ENCODE data around the gene BARHL1. TPM values are rescaled to one million over a fixed set of nuclear protein-coding genes. Genes with fewer than 3 reads are reported as not detected.

Gene BARHL1
- total and polyA plus RNA-seq, 2 experiments from 2014 or later: not detected

DNA sequence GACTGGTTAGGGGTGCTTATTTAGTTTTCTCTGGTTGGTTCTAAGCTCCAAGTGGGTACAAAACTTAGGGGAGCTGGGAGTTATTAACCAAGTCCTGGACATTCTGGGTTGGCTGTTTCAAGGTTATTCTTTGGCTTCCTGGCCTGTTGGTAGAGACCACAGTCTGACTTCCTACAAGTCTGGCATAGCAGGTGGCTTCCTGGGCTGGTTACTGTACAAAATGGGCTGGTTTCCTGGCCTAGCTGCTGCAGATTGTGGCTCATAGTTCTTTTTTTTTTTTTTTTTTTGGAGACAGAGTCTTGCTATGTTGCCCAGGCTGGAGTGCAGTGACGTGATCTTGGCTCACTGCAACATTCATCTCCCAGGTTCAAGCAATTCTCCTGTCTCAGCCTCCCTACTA lies 46.3 kb upstream of the BARHL1 start:
- peaks cover 10% of the 10 kb centered on the region for H3K27me3 Mint-ChIP-seq (ENCODE audit: insufficient read depth, low read depth, poor library complexity)
- Histone ChIP-seq H3K27ac (ENCODE audit: low read depth) (no peak overlapping the region), H4K20me1 (replicated peaks; ENCODE audit: insufficient read depth) (no peaks in the 10 kb centered on the region), H2AFZ (no peak overlapping the region), H3K4me2 (no peak overlapping the region), H3K4me1 (ENCODE audit: insufficient read depth) (peaks cover 20% of the 10 kb centered on the region; the same call in 1 of the 2 replicates), H3K36me3 (ENCODE audit: insufficient read depth) (no peaks in the 10 kb centered on the region), H3F3A (replicated peaks; ENCODE audit: low read depth) (no peaks in the 10 kb centered on the region), H3K27me3 (ENCODE audit: insufficient read depth) (no peaks in the 10 kb centered on the region), H3K79me2 (replicated peaks; ENCODE audit: insufficient read depth) (no peaks in the 10 kb centered on the region), H3K4me3 (no peak overlapping the region), H3K9me2 (ENCODE audit: insufficient read depth) (0 out of 2 replicates have a peak, but pooled peaks cover under 1% of the 10 kb centered on the region)
- TF ChIP-seq STAT1 (IDR thresholded peaks at IDR 0.05; ENCODE audit: unreplicated experiment): no peak
- no peak for TF ChIP-seq REST (IDR thresholded peaks at IDR 0.05; ENCODE audit: unreplicated experiment)
- TF ChIP-seq EZH2 (IDR thresholded peaks at IDR 0.05; ENCODE audit: low read depth, unreplicated experiment): no peak
- TF ChIP-seq ZNF114 (CRISPR knock-in tag; IDR thresholded peaks at IDR 0.05): no peak
- no peak for TF ChIP-seq ZNF331 (CRISPR knock-in tag; IDR thresholded peaks at IDR 0.05; ENCODE audit: low read depth)
- TF ChIP-seq ETS1 (IDR thresholded peaks at IDR 0.05): no peak
- no peak for TF ChIP-seq JUNB (IDR thresholded peaks at IDR 0.05; ENCODE audit: unreplicated experiment)
- TF ChIP-seq CTCF (conservative IDR thresholded peaks at IDR 0.05; ENCODE audit: low read depth in 2 of 2): no peak
- TF ChIP-seq, protein P1, sequence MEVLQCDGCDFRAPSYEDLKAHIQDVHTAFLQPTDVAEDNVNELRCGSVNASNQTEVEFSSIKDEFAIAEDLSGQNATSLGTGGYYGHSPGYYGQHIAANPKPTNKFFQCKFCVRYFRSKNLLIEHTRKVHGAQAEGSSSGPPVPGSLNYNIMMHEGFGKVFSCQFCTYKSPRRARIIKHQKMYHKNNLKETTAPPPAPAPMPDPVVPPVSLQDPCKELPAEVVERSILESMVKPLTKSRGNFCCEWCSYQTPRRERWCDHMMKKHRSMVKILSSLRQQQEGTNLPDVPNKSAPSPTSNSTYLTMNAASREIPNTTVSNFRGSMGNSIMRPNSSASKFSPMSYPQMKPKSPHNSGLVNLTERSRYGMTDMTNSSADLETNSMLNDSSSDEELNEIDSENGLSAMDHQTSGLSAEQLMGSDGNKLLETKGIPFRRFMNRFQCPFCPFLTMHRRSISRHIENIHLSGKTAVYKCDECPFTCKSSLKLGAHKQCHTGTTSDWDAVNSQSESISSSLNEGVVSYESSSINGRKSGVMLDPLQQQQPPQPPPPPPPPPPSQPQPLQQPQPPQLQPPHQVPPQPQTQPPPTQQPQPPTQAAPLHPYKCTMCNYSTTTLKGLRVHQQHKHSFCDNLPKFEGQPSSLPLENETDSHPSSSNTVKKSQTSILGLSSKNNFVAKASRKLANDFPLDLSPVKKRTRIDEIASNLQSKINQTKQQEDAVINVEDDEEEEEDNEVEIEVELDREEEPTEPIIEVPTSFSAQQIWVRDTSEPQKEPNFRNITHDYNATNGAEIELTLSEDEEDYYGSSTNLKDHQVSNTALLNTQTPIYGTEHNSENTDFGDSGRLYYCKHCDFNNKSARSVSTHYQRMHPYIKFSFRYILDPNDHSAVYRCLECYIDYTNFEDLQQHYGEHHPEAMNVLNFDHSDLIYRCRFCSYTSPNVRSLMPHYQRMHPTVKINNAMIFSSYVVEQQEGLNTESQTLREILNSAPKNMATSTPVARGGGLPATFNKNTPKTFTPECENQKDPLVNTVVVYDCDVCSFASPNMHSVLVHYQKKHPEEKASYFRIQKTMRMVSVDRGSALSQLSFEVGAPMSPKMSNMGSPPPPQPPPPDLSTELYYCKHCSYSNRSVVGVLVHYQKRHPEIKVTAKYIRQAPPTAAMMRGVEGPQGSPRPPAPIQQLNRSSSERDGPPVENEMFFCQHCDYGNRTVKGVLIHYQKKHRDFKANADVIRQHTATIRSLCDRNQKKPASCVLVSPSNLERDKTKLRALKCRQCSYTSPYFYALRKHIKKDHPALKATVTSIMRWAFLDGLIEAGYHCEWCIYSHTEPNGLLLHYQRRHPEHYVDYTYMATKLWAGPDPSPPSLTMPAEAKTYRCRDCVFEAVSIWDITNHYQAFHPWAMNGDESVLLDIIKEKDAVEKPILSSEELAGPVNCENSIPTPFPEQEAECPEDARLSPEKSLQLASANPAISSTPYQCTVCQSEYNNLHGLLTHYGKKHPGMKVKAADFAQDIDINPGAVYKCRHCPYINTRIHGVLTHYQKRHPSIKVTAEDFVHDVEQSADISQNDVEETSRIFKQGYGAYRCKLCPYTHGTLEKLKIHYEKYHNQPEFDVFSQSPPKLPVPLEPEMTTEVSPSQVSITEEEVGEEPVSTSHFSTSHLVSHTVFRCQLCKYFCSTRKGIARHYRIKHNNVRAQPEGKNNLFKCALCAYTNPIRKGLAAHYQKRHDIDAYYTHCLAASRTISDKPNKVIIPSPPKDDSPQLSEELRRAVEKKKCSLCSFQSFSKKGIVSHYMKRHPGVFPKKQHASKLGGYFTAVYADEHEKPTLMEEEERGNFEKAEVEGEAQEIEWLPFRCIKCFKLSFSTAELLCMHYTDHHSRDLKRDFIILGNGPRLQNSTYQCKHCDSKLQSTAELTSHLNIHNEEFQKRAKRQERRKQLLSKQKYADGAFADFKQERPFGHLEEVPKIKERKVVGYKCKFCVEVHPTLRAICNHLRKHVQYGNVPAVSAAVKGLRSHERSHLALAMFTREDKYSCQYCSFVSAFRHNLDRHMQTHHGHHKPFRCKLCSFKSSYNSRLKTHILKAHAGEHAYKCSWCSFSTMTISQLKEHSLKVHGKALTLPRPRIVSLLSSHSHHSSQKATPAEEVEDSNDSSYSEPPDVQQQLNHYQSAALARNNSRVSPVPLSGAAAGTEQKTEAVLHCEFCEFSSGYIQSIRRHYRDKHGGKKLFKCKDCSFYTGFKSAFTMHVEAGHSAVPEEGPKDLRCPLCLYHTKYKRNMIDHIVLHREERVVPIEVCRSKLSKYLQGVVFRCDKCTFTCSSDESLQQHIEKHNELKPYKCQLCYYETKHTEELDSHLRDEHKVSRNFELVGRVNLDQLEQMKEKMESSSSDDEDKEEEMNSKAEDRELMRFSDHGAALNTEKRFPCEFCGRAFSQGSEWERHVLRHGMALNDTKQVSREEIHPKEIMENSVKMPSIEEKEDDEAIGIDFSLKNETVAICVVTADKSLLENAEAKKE (CRISPR knock-in tag; IDR thresholded peaks at IDR 0.05): no peak
- no peak for TF ChIP-seq POLR2AphosphoS5 (IDR thresholded peaks at IDR 0.05; ENCODE audit: low read depth)
- TF ChIP-seq NANOG (IDR thresholded peaks at IDR 0.05; ENCODE audit: borderline replicate concordance): no peak
- TF ChIP-seq CREB1 (CRISPR knock-in tag; IDR thresholded peaks at IDR 0.05; ENCODE audit: low read depth): no peak
- TF ChIP-seq EZH2phosphoT487 (IDR thresholded peaks at IDR 0.05; ENCODE audit: unreplicated experiment): no peak
- no peak for DNase-seq (ENCODE audit: low spot score)
- H3K36me3 Mint-ChIP-seq (ENCODE audit: low read depth): peaks cover 5% of the 10 kb centered on the region; the same call in 2 of the 3 replicates
- no peak overlapping the region for H3K4me3 Mint-ChIP-seq
- no peak for ATAC-seq
- H3K9me3 Mint-ChIP-seq: peaks cover 28% of the 10 kb centered on the region
- H3K4me1 Mint-ChIP-seq: peaks cover 15% of the 10 kb centered on the region
- H3K27ac Mint-ChIP-seq: no peak overlapping the region
